ENCODE results near the gene RNF103.

Gene RNF103

GRCh38 chr2:86608832-86609410, 14.7 kb downstream of the RNF103 start:
- Histone ChIP-seq H3K9me3 (no peaks in the 10 kb centered on the region), H3K27ac (peak overlapping the region; percentile 4), H3K36me3 (peaks cover 39% of the 10 kb centered on the region), H3K4me1 (ENCODE audit: control insufficient read depth in 1 of 2, insufficient read depth in 1 of 2, low read depth in 1 of 2, low read length in 1 of 2) (peaks cover 18 to 25% of the 10 kb centered on the region in 2 experiments), H3K4me3 (ENCODE audit: low read depth in 1 of 2, low read length in 1 of 2) (no peak overlapping the region), H3K27me3 (no peaks in the 10 kb centered on the region)
- TF ChIP-seq CTCF (IDR thresholded peaks at IDR 0.05), result no peak

DNA sequence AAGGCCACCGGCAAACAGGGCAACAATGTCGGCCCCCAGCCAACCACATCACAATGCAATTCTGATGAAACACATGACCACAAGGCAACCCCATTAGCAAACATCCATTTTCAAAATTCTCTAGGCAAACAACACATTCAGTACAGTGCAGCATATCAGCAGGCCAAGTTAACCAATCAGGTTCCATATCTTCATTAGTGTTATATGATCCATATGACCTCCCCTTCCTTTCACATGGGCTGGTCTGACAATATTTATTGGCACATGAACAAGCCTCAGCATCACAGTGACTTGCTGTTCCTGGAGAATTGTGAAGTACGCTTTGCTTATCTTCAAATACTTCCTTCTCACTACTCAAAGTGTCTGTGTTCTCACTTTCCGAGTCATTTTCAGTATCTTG, 19.8 kb downstream of the RNF103 start:
- Histone ChIP-seq H3K27ac (peak overlapping the region; percentile 84), H3K4me1 (ENCODE audit: control insufficient read depth in 1 of 2, insufficient read depth in 1 of 2, low read depth in 1 of 2, low read length in 1 of 2) (peaks cover 29 to 37% of the 10 kb centered on the region in 2 experiments), H3K27me3 (no peaks in the 10 kb centered on the region), H3K4me3 (ENCODE audit: low read depth in 1 of 2, low read length in 1 of 2) (peak overlapping the region; percentile 9), H3K9me3 (no peaks in the 10 kb centered on the region), H3K36me3 (peaks cover 25% of the 10 kb centered on the region)
- TF ChIP-seq CTCF (IDR thresholded peaks at IDR 0.05), result no peak

- no peak for TF ChIP-seq CTCF (IDR thresholded peaks at IDR 0.05)
- no peak overlapping the region for H3K27ac ChIP-seq
- H3K27me3 ChIP-seq, result no peaks in the 10 kb centered on the region
- no peak overlapping the region for H3K4me3 ChIP-seq (ENCODE audit: low read depth in 1 of 2, low read length in 1 of 2)
- H3K36me3 ChIP-seq, result peaks cover under 1% of the 10 kb centered on the region
- H3K9me3 ChIP-seq, result no peaks in the 10 kb centered on the region
- peaks cover 11 to 13% of the 10 kb centered on the region in 2 experiments for H3K4me1 ChIP-seq (ENCODE audit: control insufficient read depth in 1 of 2, insufficient read depth in 1 of 2, low read depth in 1 of 2, low read length in 1 of 2)
Observed at GRCh38 chr2:86598966-86599365, 24.7 kb downstream of the RNF103 start.

DNA sequence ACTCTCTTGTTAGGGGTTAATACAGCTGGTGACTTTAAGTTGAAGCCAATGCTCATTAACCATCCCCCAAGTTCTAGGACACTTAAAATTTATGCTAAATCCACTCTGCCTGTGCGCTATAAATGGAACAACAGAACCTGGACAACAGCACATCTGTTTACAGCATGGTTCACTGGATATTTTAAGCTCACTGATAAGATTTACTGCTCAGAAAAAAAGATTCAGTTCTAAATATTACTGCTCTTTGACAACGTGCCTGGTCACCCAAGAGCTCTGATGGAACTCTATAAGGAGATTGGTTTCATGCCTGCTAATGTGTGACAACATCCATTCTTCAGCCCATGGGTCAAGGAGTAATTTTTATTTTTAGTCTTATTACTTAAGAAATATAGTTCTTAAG, 27.5 kb downstream of the RNF103 start:
- no peak for TF ChIP-seq CTCF (IDR thresholded peaks at IDR 0.05)
- H3K27me3 ChIP-seq, result no peaks in the 10 kb centered on the region

GRCh38 chr2:86593266-86593665, 30.4 kb downstream of the RNF103 start:
- Histone ChIP-seq H3K4me1 (ENCODE audit: control insufficient read depth in 1 of 2, insufficient read depth in 1 of 2, low read depth in 1 of 2, low read length in 1 of 2) (no peaks in the 10 kb centered on the region), H3K4me3 (ENCODE audit: low read depth in 1 of 2, low read length in 1 of 2) (no peak overlapping the region), H3K9me3 (no peaks in the 10 kb centered on the region), H3K27me3 (no peaks in the 10 kb centered on the region), H3K36me3 (no peaks in the 10 kb centered on the region), H3K27ac (no peak overlapping the region)
- TF ChIP-seq CTCF (IDR thresholded peaks at IDR 0.05), result no peak

More for the DNA sequence above, 27.5 kb downstream of the RNF103 start:
- H3K9me3 ChIP-seq, result no peaks in the 10 kb centered on the region
- no peaks in the 10 kb centered on the region for H3K4me1 ChIP-seq (ENCODE audit: control insufficient read depth in 1 of 2, insufficient read depth in 1 of 2, low read depth in 1 of 2, low read length in 1 of 2)
- no peak overlapping the region for H3K27ac ChIP-seq
- H3K36me3 ChIP-seq, result no peaks in the 10 kb centered on the region
- H3K4me3 ChIP-seq (ENCODE audit: low read depth in 1 of 2, low read length in 1 of 2), result no peak overlapping the region

All from neutrophil (primary cell).